Progenitor cell of endocrine pancreas (in vitro differentiated cells): Measurements from ENCODE around the gene PDLIM3. TPM values are rescaled to one million over a fixed set of nuclear protein-coding genes. Genes with fewer than 3 reads are reported as not detected.

ENCODE experiments used
- DNase-seq: peaks from one replicate; pipeline ENCODE4 v3.0.0; 2021; ENCODE audit warnings: low spot score; ENCODE audit not compliant: unreplicated experiment
- H3K27ac Mint-ChIP-seq: 2 replicates; pipeline ENCODE4 v1.8.0; 2021; ENCODE audit warnings: mild to moderate bottlenecking, moderate library complexity, mixed read lengths
- H3K27me3 Mint-ChIP-seq: 2 replicates; pipeline ENCODE4 v1.8.0; 2021; ENCODE audit warnings: mixed read lengths
- H3K36me3 Mint-ChIP-seq: 2 replicates; pipeline ENCODE4 v1.8.0; 2022; ENCODE audit warnings: mixed read lengths; ENCODE audit not compliant: insufficient read depth
- H3K4me1 Mint-ChIP-seq: 2 replicates; pipeline ENCODE4 v1.8.0; 2021; ENCODE audit warnings: low read depth, mixed read lengths
- H3K4me3 Mint-ChIP-seq: 2 replicates; pipeline ENCODE4 v1.8.0; 2021; ENCODE audit warnings: low read depth, mild to moderate bottlenecking, moderate library complexity, mixed read lengths
- H3K9me3 Mint-ChIP-seq: 2 replicates; pipeline ENCODE4 v1.8.0; 2021; ENCODE audit warnings: low read depth, mixed read lengths
- CTCF ChIP-seq: fragments of 200-600 bp; sonication (generic); IDR thresholded peaks from one replicate; pipeline ENCODE4 v1.5.0; 2021; ENCODE audit warnings: antibody characterized with exemption, mild to moderate bottlenecking; ENCODE audit not compliant: unreplicated experiment
- total RNA-seq: library from RNA; stranded (reverse); gene quantifications from 2 replicates; pipeline ENCODE4 v1.2.1, GENCODE V29; 2021

PDLIM3 gene
- total RNA-seq, 1 donor from 2014 or later: 3.2 TPM

GRCh38 chr4:185456131-185456530 lies 79.2 kb downstream of the PDLIM3 start:
- TF ChIP-seq CTCF: no peak
- Mint-ChIP-seq H3K36me3 (peaks cover 2% of the 10 kb centered on the region), H3K27me3 (peaks cover 12% of the 10 kb centered on the region), H3K9me3 (no peaks in the 10 kb centered on the region), H3K27ac (no peak overlapping the region), H3K4me3 (no peak overlapping the region), H3K4me1 (peaks cover 7% of the 10 kb centered on the region)
- DNase-seq: no peak

Other genes with a start within 250 kb of the PDLIM3 start
- gene LRP2BP, start 139.6 kb downstream of the PDLIM3 start, total RNA-seq: 0.17 and 0.33 TPM in 2 replicates
- 1.4 TPM in 2 replicates for gene ANKRD37, start 138.7 kb downstream of the PDLIM3 start, total RNA-seq
- 30.9 and 32.3 TPM in 2 replicates for gene UFSP2, start 109.5 kb downstream of the PDLIM3 start, total RNA-seq
- gene CCDC110, start 63.8 kb downstream of the PDLIM3 start, total RNA-seq: 2.0 and 3.1 TPM in 2 replicates